ENCODE data around the gene EEIG2.

Gene EEIG2

DNA sequence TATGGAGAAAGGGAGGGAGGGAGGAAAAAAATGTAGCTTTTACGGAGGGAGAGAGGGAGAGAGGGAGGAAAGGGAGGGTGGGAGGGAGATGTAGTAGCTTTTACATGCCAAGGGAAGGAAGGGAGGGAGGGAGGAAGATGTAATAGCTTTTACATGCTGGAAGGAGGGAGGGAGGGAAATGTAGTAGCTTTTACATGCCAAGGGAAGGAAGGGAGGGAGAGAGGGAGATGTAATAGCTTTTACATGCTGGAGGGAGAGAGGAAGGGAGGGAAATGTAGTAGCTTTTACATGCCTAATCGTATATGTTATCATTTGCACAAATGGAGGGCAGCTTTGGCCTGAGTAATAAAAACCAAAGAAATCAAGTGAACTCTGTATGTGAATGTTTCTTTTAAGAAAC is 35.6 kb downstream of the EEIG2 start:
- Histone ChIP-seq H3K27me3 (ENCODE audit: insufficient read depth, insufficient read length) (no peaks in the 10 kb centered on the region), H3K9ac (ENCODE audit: insufficient read length, low read depth) (no peak overlapping the region), H3K4me3 (ENCODE audit: insufficient read length, low read depth) (no peak overlapping the region), H3K36me3 (ENCODE audit: insufficient read depth, insufficient read length, low read length) (no peaks in the 10 kb centered on the region), H3K9me3 (ENCODE audit: insufficient read depth, low read length) (no peaks in the 10 kb centered on the region), H3K4me1 (ENCODE audit: insufficient read depth, insufficient read length) (no peaks in the 10 kb centered on the region)
- DNase-seq (ENCODE audit: low read depth, low spot score): no peak
- TF ChIP-seq SUZ12 (IDR thresholded peaks at IDR 0.05; ENCODE audit: extremely low read depth, insufficient read depth, insufficient read length) (no peak), ZNF274 (IDR thresholded peaks at IDR 0.05; ENCODE audit: low read depth, low read length) (no peak), YY1 (IDR thresholded peaks at IDR 0.05; ENCODE audit: insufficient read depth, insufficient read length) (no peak)

DNA sequence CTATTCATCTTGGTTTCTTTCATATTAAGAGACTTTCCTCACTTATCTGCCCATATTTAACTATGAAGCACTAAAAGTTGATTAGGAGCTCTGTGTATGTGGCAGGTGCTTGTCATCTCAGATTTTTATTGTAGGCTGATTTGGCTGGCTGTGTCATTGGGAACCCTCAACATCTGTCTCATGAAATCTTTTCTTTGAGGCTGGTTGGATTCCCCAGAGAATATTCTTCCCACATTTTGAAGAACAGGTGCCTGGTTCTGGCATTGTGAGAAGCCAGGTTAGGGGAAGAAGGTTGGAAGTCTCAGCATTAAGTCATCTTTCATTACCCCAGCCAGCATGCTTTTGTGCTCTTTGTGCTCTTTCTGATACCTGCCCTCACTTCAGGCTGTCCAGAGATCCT is 37.1 kb downstream of the EEIG2 start:
- no peaks in the 10 kb centered on the region for H3K4me1 ChIP-seq (ENCODE audit: insufficient read depth, insufficient read length)
- DNase-seq (ENCODE audit: low read depth, low spot score): no peak
- H3K9ac ChIP-seq (ENCODE audit: insufficient read length, low read depth): no peak overlapping the region
- no peaks in the 10 kb centered on the region for H3K9me3 ChIP-seq (ENCODE audit: insufficient read depth, low read length)
- no peaks in the 10 kb centered on the region for H3K36me3 ChIP-seq (ENCODE audit: insufficient read depth, insufficient read length, low read length)
- no peaks in the 10 kb centered on the region for H3K27me3 ChIP-seq (ENCODE audit: insufficient read depth, insufficient read length)
- no peak for TF ChIP-seq YY1 (IDR thresholded peaks at IDR 0.05; ENCODE audit: insufficient read depth, insufficient read length)
- no peak for TF ChIP-seq SUZ12 (IDR thresholded peaks at IDR 0.05; ENCODE audit: extremely low read depth, insufficient read depth, insufficient read length)
- no peak for TF ChIP-seq ZNF274 (IDR thresholded peaks at IDR 0.05; ENCODE audit: low read depth, low read length)
- no peak overlapping the region for H3K4me3 ChIP-seq (ENCODE audit: insufficient read length, low read depth)

DNA sequence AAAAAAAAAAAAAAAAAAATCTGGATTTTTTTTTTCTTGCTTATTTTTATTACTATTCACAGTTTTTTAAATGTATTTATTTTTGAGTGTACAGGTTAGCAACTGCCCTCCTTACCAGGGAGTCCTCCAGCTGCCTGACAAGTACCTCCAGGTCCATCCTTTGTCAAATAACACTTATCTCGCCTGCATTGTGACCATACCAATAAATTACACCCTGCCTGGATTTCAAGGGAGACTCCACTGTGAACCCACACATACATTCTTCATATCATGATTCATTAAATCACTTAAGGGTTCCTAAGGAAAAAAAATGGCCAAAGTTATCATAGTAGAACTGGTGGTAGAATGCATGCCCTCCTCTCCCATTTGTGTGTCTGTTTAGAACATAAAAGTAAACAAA is 38.4 kb downstream of the EEIG2 start:
- no peaks in the 10 kb centered on the region for H3K27me3 ChIP-seq (ENCODE audit: insufficient read depth, insufficient read length)
- no peaks in the 10 kb centered on the region for H3K4me1 ChIP-seq (ENCODE audit: insufficient read depth, insufficient read length)
- H3K9ac ChIP-seq (ENCODE audit: insufficient read length, low read depth): no peak overlapping the region
- no peak for DNase-seq (ENCODE audit: low read depth, low spot score)
- TF ChIP-seq YY1 (IDR thresholded peaks at IDR 0.05; ENCODE audit: insufficient read depth, insufficient read length): no peak
- H3K9me3 ChIP-seq (ENCODE audit: insufficient read depth, low read length): no peaks in the 10 kb centered on the region
- no peak overlapping the region for H3K4me3 ChIP-seq (ENCODE audit: insufficient read length, low read depth)
- peaks cover 8% of the 10 kb centered on the region for H3K36me3 ChIP-seq (ENCODE audit: insufficient read depth, insufficient read length, low read length)

DNA sequence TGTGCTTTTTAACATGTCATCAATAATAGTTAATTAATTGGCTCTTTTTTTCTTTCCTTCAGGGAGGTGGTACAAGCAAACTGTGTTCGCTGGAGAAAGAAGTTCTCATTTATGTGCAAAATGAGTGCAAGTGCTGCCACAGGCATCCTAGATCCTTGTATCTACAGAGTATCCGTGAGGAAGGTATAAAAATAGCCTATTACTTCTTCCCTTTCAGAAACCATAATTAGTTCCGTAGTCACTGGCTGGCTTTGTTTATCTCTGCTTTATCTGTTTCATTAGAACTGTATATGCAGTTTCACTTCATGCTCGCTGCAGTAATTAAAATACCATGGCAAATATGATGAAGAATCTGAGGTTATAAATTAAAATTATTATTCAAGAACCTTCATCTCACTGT is 40.6 kb downstream of the EEIG2 start:
- Histone ChIP-seq H3K36me3 (ENCODE audit: insufficient read depth, insufficient read length, low read length) (peaks cover 8% of the 10 kb centered on the region), H3K27me3 (ENCODE audit: insufficient read depth, insufficient read length) (no peaks in the 10 kb centered on the region), H3K9ac (ENCODE audit: insufficient read length, low read depth) (no peak overlapping the region), H3K4me3 (ENCODE audit: insufficient read length, low read depth) (no peak overlapping the region), H3K9me3 (ENCODE audit: insufficient read depth, low read length) (no peaks in the 10 kb centered on the region), H3K4me1 (ENCODE audit: insufficient read depth, insufficient read length) (no peaks in the 10 kb centered on the region)
- DNase-seq (ENCODE audit: low read depth, low spot score): no peak
- TF ChIP-seq YY1 (IDR thresholded peaks at IDR 0.05; ENCODE audit: insufficient read depth, insufficient read length) (no peak), SUZ12 (IDR thresholded peaks at IDR 0.05; ENCODE audit: extremely low read depth, insufficient read depth, insufficient read length) (no peak), ZNF274 (IDR thresholded peaks at IDR 0.05; ENCODE audit: low read depth, low read length) (no peak)

DNA sequence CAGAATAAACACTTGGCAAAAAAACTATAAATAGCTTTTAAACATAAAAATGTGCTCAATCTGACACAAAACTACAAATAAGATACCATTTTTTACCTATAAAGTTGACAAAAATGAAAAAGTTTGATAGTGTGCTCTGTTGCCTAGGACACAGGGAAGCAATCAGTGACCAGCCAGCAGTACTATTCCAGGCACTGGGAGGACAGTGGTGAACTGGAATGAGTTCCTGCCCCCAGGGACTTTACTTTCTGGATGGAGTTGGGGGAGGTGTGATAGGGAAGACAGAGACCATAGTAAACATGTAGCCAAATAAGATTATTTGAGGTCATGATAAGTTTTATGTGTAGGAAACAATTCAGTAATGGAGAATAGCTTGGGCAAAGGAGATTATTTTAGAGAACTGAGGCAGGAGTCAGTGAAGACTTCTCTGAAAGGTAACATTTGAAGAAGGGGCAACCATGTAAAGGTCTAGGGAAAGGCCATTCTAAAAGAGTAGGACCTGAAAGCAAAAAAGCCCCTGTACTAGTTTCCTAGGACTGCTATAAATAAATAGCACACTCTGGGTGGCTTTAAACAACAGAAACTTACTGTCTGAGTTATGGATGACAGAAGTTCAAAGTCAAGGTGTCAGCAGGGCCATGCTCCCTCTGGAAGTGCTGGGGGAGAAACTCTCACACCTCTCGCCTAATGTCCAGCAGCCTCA is 42.0 kb downstream of the EEIG2 start:
- H3K27me3 ChIP-seq (ENCODE audit: insufficient read depth, insufficient read length): no peaks in the 10 kb centered on the region
- H3K9ac ChIP-seq (ENCODE audit: insufficient read length, low read depth): no peak overlapping the region
- DNase-seq (ENCODE audit: low read depth, low spot score): no peak
- no peaks in the 10 kb centered on the region for H3K9me3 ChIP-seq (ENCODE audit: insufficient read depth, low read length)
- no peaks in the 10 kb centered on the region for H3K4me1 ChIP-seq (ENCODE audit: insufficient read depth, insufficient read length)
- no peak overlapping the region for H3K4me3 ChIP-seq (ENCODE audit: insufficient read length, low read depth)
- H3K36me3 ChIP-seq (ENCODE audit: insufficient read depth, insufficient read length, low read length): peaks cover 8% of the 10 kb centered on the region
- no peak for TF ChIP-seq YY1 (IDR thresholded peaks at IDR 0.05; ENCODE audit: insufficient read depth, insufficient read length)
- no peak for TF ChIP-seq SUZ12 (IDR thresholded peaks at IDR 0.05; ENCODE audit: extremely low read depth, insufficient read depth, insufficient read length)
- TF ChIP-seq ZNF274 (IDR thresholded peaks at IDR 0.05; ENCODE audit: low read depth, low read length): no peak

DNA sequence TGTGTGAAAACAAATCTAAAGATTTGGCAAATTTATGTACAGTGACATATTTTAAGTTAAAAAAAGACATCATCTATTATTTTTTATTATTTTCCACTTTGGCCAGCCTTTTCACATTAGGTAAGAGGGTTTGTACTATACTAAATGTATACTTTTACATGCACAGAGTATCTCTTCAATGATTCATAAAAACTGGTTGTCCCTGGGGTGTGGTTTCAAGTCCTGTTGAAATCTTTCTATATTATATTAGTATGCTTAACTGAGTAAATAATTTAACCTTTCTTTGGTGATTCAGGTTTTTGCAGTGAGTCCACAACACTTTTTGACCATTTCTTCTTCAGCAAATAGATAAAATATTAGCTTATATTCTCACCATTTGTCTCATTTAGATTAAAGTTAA is 45.7 kb downstream of the EEIG2 start:
- TF ChIP-seq YY1 (IDR thresholded peaks at IDR 0.05; ENCODE audit: insufficient read depth, insufficient read length) (no peak), ZNF274 (IDR thresholded peaks at IDR 0.05; ENCODE audit: low read depth, low read length) (no peak), SUZ12 (IDR thresholded peaks at IDR 0.05; ENCODE audit: extremely low read depth, insufficient read depth, insufficient read length) (no peak)
- H3K4me1 ChIP-seq (ENCODE audit: insufficient read depth, insufficient read length): no peaks in the 10 kb centered on the region
- H3K9ac ChIP-seq (ENCODE audit: insufficient read length, low read depth): no peak overlapping the region
- H3K27me3 ChIP-seq (ENCODE audit: insufficient read depth, insufficient read length): no peaks in the 10 kb centered on the region
- H3K4me3 ChIP-seq (ENCODE audit: insufficient read length, low read depth): no peak overlapping the region
- peaks cover 8% of the 10 kb centered on the region for H3K36me3 ChIP-seq (ENCODE audit: insufficient read depth, insufficient read length, low read length)
- no peaks in the 10 kb centered on the region for H3K9me3 ChIP-seq (ENCODE audit: insufficient read depth, low read length)
- DNase-seq (ENCODE audit: low read depth, low spot score): no peak

DNA sequence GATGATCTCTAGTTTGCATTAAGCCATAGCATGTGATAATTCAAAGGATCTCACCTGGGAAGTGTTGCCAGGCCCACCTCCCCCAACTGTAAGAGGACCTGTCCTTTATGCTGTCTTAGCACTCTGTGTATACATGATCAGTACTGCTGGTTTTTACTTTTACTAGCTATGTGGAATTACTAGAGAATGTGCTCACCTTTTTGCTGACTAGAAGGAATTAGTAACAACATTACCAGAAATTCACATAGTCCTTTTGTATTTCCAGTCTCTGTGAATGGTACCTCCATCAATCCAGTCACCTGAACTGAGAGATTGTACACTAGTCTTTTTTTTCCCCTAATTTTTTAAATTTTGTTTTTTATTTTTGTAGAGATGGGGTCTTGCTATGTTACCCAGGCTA is 46.6 kb downstream of the EEIG2 start:
- no peak for DNase-seq (ENCODE audit: low read depth, low spot score)
- Histone ChIP-seq H3K36me3 (ENCODE audit: insufficient read depth, insufficient read length, low read length) (peaks cover 8% of the 10 kb centered on the region), H3K27me3 (ENCODE audit: insufficient read depth, insufficient read length) (no peaks in the 10 kb centered on the region), H3K9ac (ENCODE audit: insufficient read length, low read depth) (no peak overlapping the region), H3K9me3 (ENCODE audit: insufficient read depth, low read length) (no peaks in the 10 kb centered on the region), H3K4me1 (ENCODE audit: insufficient read depth, insufficient read length) (no peaks in the 10 kb centered on the region), H3K4me3 (ENCODE audit: insufficient read length, low read depth) (no peak overlapping the region)
- TF ChIP-seq SUZ12 (IDR thresholded peaks at IDR 0.05; ENCODE audit: extremely low read depth, insufficient read depth, insufficient read length) (no peak), YY1 (IDR thresholded peaks at IDR 0.05; ENCODE audit: insufficient read depth, insufficient read length) (no peak), ZNF274 (IDR thresholded peaks at IDR 0.05; ENCODE audit: low read depth, low read length) (no peak)
